Measurements from ENCODE around the gene DNAJB1. TPM values are rescaled to one million over a fixed set of nuclear protein-coding genes. Genes with fewer than 3 reads are reported as not detected.
A peak's percentile ranks its signal among the peaks of the same experiment; 100 is the strongest.

The DNAJB1 gene
- total and polyA plus RNA-seq, 2 of the 13 experiments (the other 11 are each of a cell fraction or from before 2014, with no cell fraction given): 87.5 to 97.3 TPM

- TF ChIP-seq, protein P1, sequence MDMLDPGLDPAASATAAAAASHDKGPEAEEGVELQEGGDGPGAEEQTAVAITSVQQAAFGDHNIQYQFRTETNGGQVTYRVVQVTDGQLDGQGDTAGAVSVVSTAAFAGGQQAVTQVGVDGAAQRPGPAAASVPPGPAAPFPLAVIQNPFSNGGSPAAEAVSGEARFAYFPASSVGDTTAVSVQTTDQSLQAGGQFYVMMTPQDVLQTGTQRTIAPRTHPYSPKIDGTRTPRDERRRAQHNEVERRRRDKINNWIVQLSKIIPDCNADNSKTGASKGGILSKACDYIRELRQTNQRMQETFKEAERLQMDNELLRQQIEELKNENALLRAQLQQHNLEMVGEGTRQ (IDR thresholded peaks at IDR 0.05; ENCODE audit: low read depth, low read length): no peak
- TF ChIP-seq, protein P1 (CRISPR knock-in tag; IDR thresholded peaks at IDR 0.05; ENCODE audit: borderline replicate concordance): no peak
- TF ChIP-seq, protein P2, sequence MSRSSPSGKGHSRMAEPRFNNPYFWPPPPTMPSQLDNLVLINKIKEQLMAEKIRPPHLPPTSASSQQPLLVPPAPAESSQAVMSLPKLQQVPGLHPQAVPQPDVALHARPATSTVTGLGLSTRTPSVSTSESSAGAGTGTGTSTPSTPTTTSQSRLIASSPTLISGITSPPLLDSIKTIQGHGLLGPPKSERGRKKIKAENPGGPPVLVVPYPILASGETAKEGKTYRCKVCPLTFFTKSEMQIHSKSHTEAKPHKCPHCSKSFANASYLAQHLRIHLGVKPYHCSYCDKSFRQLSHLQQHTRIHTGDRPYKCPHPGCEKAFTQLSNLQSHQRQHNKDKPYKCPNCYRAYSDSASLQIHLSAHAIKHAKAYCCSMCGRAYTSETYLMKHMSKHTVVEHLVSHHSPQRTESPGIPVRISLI (CRISPR knock-in tag; IDR thresholded peaks at IDR 0.05; ENCODE audit: borderline replicate concordance): no peak
- TF ChIP-seq ZNF670 (CRISPR knock-in tag; IDR thresholded peaks at IDR 0.05; ENCODE audit: borderline replicate concordance) (0 out of 2 replicates have a peak, but pooled peaks have one; percentile 50), CBX2 (IDR thresholded peaks at IDR 0.05; ENCODE audit: low read depth, low read length) (no peak), CBX2 (CRISPR knock-in tag; IDR thresholded peaks at IDR 0.05; ENCODE audit: low read depth) (no peak), ZNF550 (CRISPR knock-in tag; IDR thresholded peaks at IDR 0.05; ENCODE audit: borderline replicate concordance) (no peak)
These were observed 5.7 kb downstream of the DNAJB1 start (continued) for GRCh38 chr19:14512406-14512961.

DNA sequence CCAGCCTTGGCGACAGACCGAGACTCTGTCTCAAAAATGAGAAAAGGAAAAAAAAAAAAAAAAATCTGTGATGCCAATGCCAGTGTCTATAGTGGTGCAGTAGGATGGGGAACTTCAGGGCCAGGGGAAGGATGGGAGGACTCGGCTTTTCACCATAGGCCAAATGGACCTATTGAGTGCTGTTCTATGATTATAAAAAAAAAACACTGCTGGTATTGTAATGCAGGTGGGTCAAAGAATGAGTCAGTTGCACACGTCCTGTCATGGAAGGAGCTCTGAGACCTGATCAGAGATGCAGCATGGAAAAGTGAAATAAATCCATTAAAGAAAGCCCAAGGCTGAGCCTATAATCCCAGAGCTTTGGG, 7.0 kb downstream of the DNAJB1 start:
- no peak for FAIRE-seq
- Histone ChIP-seq H3K9me3 (ENCODE audit: low read length) (no peaks in the 10 kb centered on the region), H3K4me2 (ENCODE audit: low read depth, low read length) (peak overlapping the region; percentile 73), H3K4me3 (replicated peaks in 1 of 3; ENCODE audit: insufficient read depth in 1 of 3, low read depth in 2 of 3, low read length in 3 of 3) (peak overlapping the region in 2 of 3 experiments; percentile 30 to 47; a peak in 1 of 6 replicates), H4K20me1 (ENCODE audit: insufficient read depth, low read length) (peaks cover 22% of the 10 kb centered on the region), H3K4me1 (ENCODE audit: insufficient read depth, low read length) (peaks cover 98% of the 10 kb centered on the region), H3K79me2 (ENCODE audit: insufficient read depth, low read length) (peaks cover 21% of the 10 kb centered on the region), H3K27ac (ENCODE audit: extremely low read length, insufficient read depth, low read length) (no peak overlapping the region), H3K9ac (ENCODE audit: insufficient read depth, low read depth, low read length) (no peak overlapping the region), H3K27me3 (ENCODE audit: control insufficient read depth in 1 of 2, insufficient read depth in 2 of 2, low read length in 2 of 2) (no peaks in the 10 kb centered on the region), H3K36me3 (replicated peaks in 1 of 2; ENCODE audit: control insufficient read depth in 1 of 2, insufficient read depth in 2 of 2, low read length in 2 of 2) (peaks cover 9 to 22% of the 10 kb centered on the region in 2 experiments), H2AFZ (ENCODE audit: low read length) (no peak overlapping the region)
- BruUV-seq (replicated peaks): no TSS peak
- intact Hi-C loops (cut with micrococcal nuclease; ENCODE audit: unreplicated experiment) (no loop called here), in situ Hi-C loops (cut with HindIII; ENCODE audit: extremely low pct_ligation_motif_present, low pct_unique_long_range_greater_than_20kb) (no loop called here)
- TF ChIP-seq, protein P3, sequence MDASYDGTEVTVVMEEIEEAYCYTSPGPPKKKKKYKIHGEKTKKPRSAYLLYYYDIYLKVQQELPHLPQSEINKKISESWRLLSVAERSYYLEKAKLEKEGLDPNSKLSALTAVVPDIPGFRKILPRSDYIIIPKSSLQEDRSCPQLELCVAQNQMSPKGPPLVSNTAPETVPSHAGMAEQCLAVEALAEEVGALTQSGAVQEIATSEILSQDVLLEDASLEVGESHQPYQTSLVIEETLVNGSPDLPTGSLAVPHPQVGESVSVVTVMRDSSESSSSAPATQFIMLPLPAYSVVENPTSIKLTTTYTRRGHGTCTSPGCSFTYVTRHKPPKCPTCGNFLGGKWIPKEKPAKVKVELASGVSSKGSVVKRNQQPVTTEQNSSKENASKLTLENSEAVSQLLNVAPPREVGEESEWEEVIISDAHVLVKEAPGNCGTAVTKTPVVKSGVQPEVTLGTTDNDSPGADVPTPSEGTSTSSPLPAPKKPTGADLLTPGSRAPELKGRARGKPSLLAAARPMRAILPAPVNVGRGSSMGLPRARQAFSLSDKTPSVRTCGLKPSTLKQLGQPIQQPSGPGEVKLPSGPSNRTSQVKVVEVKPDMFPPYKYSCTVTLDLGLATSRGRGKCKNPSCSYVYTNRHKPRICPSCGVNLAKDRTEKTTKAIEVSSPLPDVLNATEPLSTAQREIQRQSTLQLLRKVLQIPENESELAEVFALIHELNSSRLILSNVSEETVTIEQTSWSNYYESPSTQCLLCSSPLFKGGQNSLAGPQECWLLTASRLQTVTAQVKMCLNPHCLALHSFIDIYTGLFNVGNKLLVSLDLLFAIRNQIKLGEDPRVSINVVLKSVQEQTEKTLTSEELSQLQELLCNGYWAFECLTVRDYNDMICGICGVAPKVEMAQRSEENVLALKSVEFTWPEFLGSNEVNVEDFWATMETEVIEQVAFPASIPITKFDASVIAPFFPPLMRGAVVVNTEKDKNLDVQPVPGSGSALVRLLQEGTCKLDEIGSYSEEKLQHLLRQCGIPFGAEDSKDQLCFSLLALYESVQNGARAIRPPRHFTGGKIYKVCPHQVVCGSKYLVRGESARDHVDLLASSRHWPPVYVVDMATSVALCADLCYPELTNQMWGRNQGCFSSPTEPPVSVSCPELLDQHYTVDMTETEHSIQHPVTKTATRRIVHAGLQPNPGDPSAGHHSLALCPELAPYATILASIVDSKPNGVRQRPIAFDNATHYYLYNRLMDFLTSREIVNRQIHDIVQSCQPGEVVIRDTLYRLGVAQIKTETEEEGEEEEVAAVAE (CRISPR knock-in tag; IDR thresholded peaks at IDR 0.05; ENCODE audit: borderline replicate concordance): no peak
- TF ChIP-seq ZZZ3 (CRISPR knock-in tag; IDR thresholded peaks at IDR 0.05; ENCODE audit: borderline replicate concordance): no peak
- TF ChIP-seq NFYC (CRISPR knock-in tag; IDR thresholded peaks at IDR 0.05): no peak
- CTCF ChIA-PET (ENCODE audit: low intra/inter-chr PET ratio, low total read pairs): no interaction called here
- ATAC-seq: no peak
- POLR2A ChIA-PET: interaction anchor here (1.1 to 5.7 kb wide), 2 partner anchors 13 to 25 kb away, joined by 3 to 38 read pairs; partner anchors contain the start of gene GIPC1
- 30% methylated on average over 4 of the region's 4 CpGs for WGBS (ENCODE audit: low lambda C conversion rate)
- DNase-seq (ENCODE audit: low spot score): no peak
